IMR-90 (cell line): Measurements from ENCODE around the gene GP5. TPM values are rescaled to one million over a fixed set of nuclear protein-coding genes. Genes with fewer than 3 reads are reported as not detected.

Experiments used
- ATAC-seq: fragments of 200-7000 bp; cut with Tn5 transposase; 2 replicates; pipeline ENCODE4 v1.9.1; 2020; ENCODE audit warnings: low read depth, mild to moderate bottlenecking, moderate library complexity
- BruUV-seq: library from RNA; stranded (reverse); fragments of 400-500 nt; replicated peaks from 2 replicates; lab custom pipeline; 2021; lab: Mats Ljungman, UMichigan
- CTCF ChIA-PET: fragments of 300-600 bp; formaldehyde crosslinking; extraction: SDS; loops from one replicate; lab custom pipeline; 2021; ENCODE audit warnings: antibody characterized with exemption; lab: Yijun Ruan, JAX
- POLR2A ChIA-PET: fragments of 300-600 bp; sonication (Branson Sonifier 250); formaldehyde crosslinking; loops from one replicate; lab custom pipeline; 2022; ENCODE audit warnings: antibody characterized with exemption; ENCODE audit not compliant: unreplicated experiment; lab: Charles Lee
- DNase-seq: peaks from one replicate; pipeline ENCODE4 v3.0.0; 2013
- H2AFZ ChIP-seq: replicated peaks from 2 replicates; pipeline ENCODE3; 2013; ENCODE audit warnings: low read length, mild to moderate bottlenecking; ENCODE audit not compliant: poor library complexity
- H2AK5ac ChIP-seq: 2 replicates; pipeline ENCODE4 v1.6.1; 2013; ENCODE audit warnings: low read depth, low read length, inconsistent platforms
- H2AK9ac ChIP-seq: replicated peaks from 2 replicates; pipeline ENCODE3; 2013; ENCODE audit warnings: mild to moderate bottlenecking, low read depth, low read length, moderate library complexity; ENCODE audit not compliant: poor library complexity
- H2BK120ac ChIP-seq: 2 replicates; pipeline ENCODE4 v1.6.1; 2013; ENCODE audit warnings: low read depth, low read length, inconsistent platforms
- H2BK15ac ChIP-seq: 3 replicates; pipeline ENCODE4 v1.6.1; 2013; ENCODE audit warnings: low read depth, low read length, inconsistent platforms
- H2BK20ac ChIP-seq: 2 replicates; pipeline ENCODE4 v1.6.1; 2013; ENCODE audit warnings: low read depth, mild to moderate bottlenecking, inconsistent platforms, low read length, moderate library complexity
- H2BK5ac ChIP-seq: 2 replicates; pipeline ENCODE4 v1.6.1; 2013; ENCODE audit warnings: mild to moderate bottlenecking, low read depth, low read length, inconsistent platforms; ENCODE audit not compliant: poor library complexity, severe bottlenecking
- H3K14ac ChIP-seq: replicated peaks from 2 replicates; pipeline ENCODE4 v1.6.1; 2013; ENCODE audit warnings: low read depth, low read length, inconsistent platforms
- H3K18ac ChIP-seq: 2 replicates; pipeline ENCODE4 v1.6.1; 2013; ENCODE audit warnings: low read depth, low read length, control low read depth
- H3K23ac ChIP-seq: 2 replicates; pipeline ENCODE4 v1.6.1; 2013; ENCODE audit warnings: low read depth, low read length, inconsistent platforms
- H3K27ac ChIP-seq: 2 replicates; pipeline ENCODE4 v1.5.1; 2013; ENCODE audit warnings: mild to moderate bottlenecking, control low read depth, low read length; ENCODE audit not compliant: insufficient read depth
- H3K27me3 ChIP-seq: 2 replicates; pipeline ENCODE4 v1.6.1; 2013; ENCODE audit warnings: low read length; ENCODE audit not compliant: control insufficient read depth, insufficient read depth
- H3K36me3 ChIP-seq: 2 replicates; pipeline ENCODE4 v1.6.1; 2013; ENCODE audit warnings: low read length, mixed read lengths; ENCODE audit not compliant: control insufficient read depth, insufficient read depth
- H3K4ac ChIP-seq: 2 replicates; pipeline ENCODE4 v1.6.1; 2013; ENCODE audit warnings: low read depth, low read length, inconsistent platforms
- H3K4me1 ChIP-seq: 2 replicates; pipeline ENCODE4 v1.6.1; 2013; ENCODE audit warnings: low read length, mixed read lengths; ENCODE audit not compliant: control insufficient read depth, insufficient read depth
- H3K4me2 ChIP-seq: 2 replicates; pipeline ENCODE4 v1.6.1; 2013; ENCODE audit warnings: low read depth, mild to moderate bottlenecking, control low read depth, low read length, moderate library complexity
- H3K4me3 ChIP-seq: 2 replicates; pipeline ENCODE4 v1.5.1; 2013; ENCODE audit warnings: low read depth, mild to moderate bottlenecking, control low read depth, low read length, moderate library complexity; ENCODE audit not compliant: insufficient read depth
- H3K56ac ChIP-seq: 2 replicates; pipeline ENCODE4 v1.6.1; 2013; ENCODE audit warnings: low read length, inconsistent platforms; ENCODE audit not compliant: insufficient read depth; ENCODE audit errors: extremely low read depth
- H3K79me1 ChIP-seq, 2 experiments: 2 replicates each; pipeline ENCODE4 v1.6.1; 2013; ENCODE audit warnings: low read length in 2 of 2, inconsistent platforms in 1 of 2, low read depth in 1 of 2
- H3K9ac ChIP-seq: 2 replicates; pipeline ENCODE4 v1.6.1; 2013; ENCODE audit warnings: low read depth, low read length, control low read depth
- H3K9me1 ChIP-seq: 2 replicates; pipeline ENCODE4 v1.6.1; 2013; ENCODE audit warnings: low read length, inconsistent platforms; ENCODE audit not compliant: insufficient read depth
- H3K9me3 ChIP-seq: 2 replicates; pipeline ENCODE4 v1.6.1; 2013; ENCODE audit warnings: low read length; ENCODE audit not compliant: control insufficient read depth, insufficient read depth
- H4K20me1 ChIP-seq: 2 replicates; pipeline ENCODE4 v1.6.1; 2013; ENCODE audit warnings: low read length, inconsistent platforms; ENCODE audit not compliant: insufficient read depth
- H4K5ac ChIP-seq: 2 replicates; pipeline ENCODE4 v1.6.1; 2013; ENCODE audit warnings: mild to moderate bottlenecking, low read depth, low read length, control low read depth
- H4K8ac ChIP-seq, 2 experiments: 2 replicates each; pipeline ENCODE4 v1.6.1; 2013; ENCODE audit warnings: low read depth in 2 of 2, low read length in 2 of 2, control low read depth in 1 of 2, inconsistent platforms in 1 of 2
- H4K91ac ChIP-seq: 2 replicates; pipeline ENCODE4 v1.6.1; 2013; ENCODE audit warnings: low read depth, low read length, inconsistent platforms; ENCODE audit not compliant: insufficient read depth
- CEBPB ChIP-seq: IDR thresholded peaks from 2 replicates; pipeline ENCODE4 v1.6.1; 2012; ENCODE audit warnings: low read depth, low read length, improper control_type of control experiment
- NFE2L2 ChIP-seq: fragments of 150-350 bp; IDR thresholded peaks from 2 replicates; pipeline ENCODE4 v1.6.1; 2016; ENCODE audit warnings: low read depth, mild to moderate bottlenecking, low read length
- RFX5 ChIP-seq: IDR thresholded peaks from 2 replicates; pipeline ENCODE4 v1.8.0; 2012; ENCODE audit warnings: low read depth, mild to moderate bottlenecking, low read length, moderate library complexity
- WGBS, 2 experiments: methylation state at CpG; one replicate each; pipeline versions ENCODE4 v1.1.5 to v1.1.7; 2013; ENCODE audit warnings: missing lambda C conversion rate in 2 of 2; ENCODE audit not compliant: insufficient read length in 1 of 2; ENCODE audit errors: extremely low coverage in 2 of 2; 5-methylcytosine and 5-hydroxymethylcytosine counted together
- dilution Hi-C: fragments of 300-500 bp; cut with HindIII; formaldehyde crosslinking; loops from one replicate; pipeline ENCODE4 v1.14.3; 2018; ENCODE audit warnings: low sequenced_read_pairs; ENCODE audit not compliant: unreplicated experiment
- in situ Hi-C: fragments of 300-500 bp; cut with MboI; formaldehyde crosslinking; loops from 3 replicates; pipeline ENCODE4 v1.14.3; 2019; ENCODE audit warnings: low sequenced_read_pairs, inconsistent platforms, mixed read lengths
- intact Hi-C: fragments of 100-400 bp; cut with micrococcal nuclease; formaldehyde crosslinking; loops from 2 replicates; pipeline ENCODE4 v1.10.0; 2022
- polyA plus RNA-seq, 3 experiments: library from polyadenylated mRNA; depleted of rRNA; stranded (reverse); fragments of >200 nt; gene quantifications; 2 replicates each; pipeline ENCODE4 v1.2.3, GENCODE V29; 2012; ENCODE audit warnings: low replicate concordance in 1 of 3
- total RNA-seq: library from RNA; depleted of rRNA; stranded (reverse); fragments of >200 nt; gene quantifications from 2 replicates; pipeline ENCODE4 v1.2.3, GENCODE V29; 2012
- TF ChIP-seq, protein P1 (sequence below): fragments of 150-350 bp; IDR thresholded peaks from 2 replicates; pipeline ENCODE4 v1.6.1; 2016; ENCODE audit warnings: low read depth, mild to moderate bottlenecking, low read length, moderate library complexity, borderline replicate concordance

The GP5 gene
- total and polyA plus RNA-seq, 2 of the 4 experiments (the other 2 are of a cell fraction) = under 0.01 to 0.12 TPM

DNA sequence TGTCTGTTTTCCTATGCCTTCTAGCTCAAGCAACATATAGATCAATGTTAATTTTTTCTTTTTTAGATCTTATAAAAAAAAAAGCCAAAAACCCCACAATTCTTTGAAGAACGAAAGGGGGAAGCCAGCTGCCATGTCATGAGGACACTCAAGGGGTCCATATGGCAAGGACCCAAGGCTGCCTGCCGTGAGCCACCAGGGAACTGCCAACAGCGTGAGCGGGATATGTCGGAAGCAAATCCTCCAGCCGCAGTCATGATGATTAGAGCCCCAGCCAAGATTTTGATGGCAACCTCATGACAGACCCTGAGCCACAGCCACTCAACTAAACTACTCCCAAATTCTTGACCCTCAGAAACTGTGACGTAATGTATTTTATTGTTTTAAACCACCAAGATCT is 6.5 kb downstream of the GP5 start:
- in situ Hi-C loops = loop anchor here (5.0 kb wide), 1 partner anchor 40 kb away; the partner anchor contains the start of gene CPN2
- POLR2A ChIA-PET = no interaction called here

More for the DNA sequence above, 6.5 kb downstream of the GP5 start:
- intact Hi-C loops = no loop called here
- dilution Hi-C loops = no loop called here
- Histone ChIP-seq H2AK5ac (no peak overlapping the region), H3K36me3 (no peaks in the 10 kb centered on the region), H2AFZ (no peak overlapping the region), H3K9me3 (no peaks in the 10 kb centered on the region; the same call in none of the 2 replicates), H3K14ac (no peak overlapping the region), H4K5ac (no peak overlapping the region), H2BK120ac (no peak overlapping the region), H3K27me3 (peaks cover 22% of the 10 kb centered on the region), H2BK15ac (no peak overlapping the region), H3K9me1 (0 out of 2 replicates have a peak, but pooled peaks cover 3% of the 10 kb centered on the region), H2BK20ac (no peak overlapping the region), H4K20me1 (no peaks in the 10 kb centered on the region), H3K23ac (no peak overlapping the region), H2AK9ac (no peak overlapping the region), H3K4me1 (peaks cover 8% of the 10 kb centered on the region), H3K4me2 (no peak overlapping the region), H2BK5ac (no peak overlapping the region), H3K56ac (no peak overlapping the region), H3K27ac (no peak overlapping the region), H4K8ac (no peak overlapping the region), H3K79me1 (no peaks in the 10 kb centered on the region), H3K4ac (no peak overlapping the region), H3K4me3 (no peak overlapping the region), H4K91ac (no peak overlapping the region), H3K18ac (no peak overlapping the region), H3K9ac (no peak overlapping the region)
- TF ChIP-seq CEBPB (no peak), RFX5 (no peak), NFE2L2 (no peak)
- TF ChIP-seq, protein P1, sequence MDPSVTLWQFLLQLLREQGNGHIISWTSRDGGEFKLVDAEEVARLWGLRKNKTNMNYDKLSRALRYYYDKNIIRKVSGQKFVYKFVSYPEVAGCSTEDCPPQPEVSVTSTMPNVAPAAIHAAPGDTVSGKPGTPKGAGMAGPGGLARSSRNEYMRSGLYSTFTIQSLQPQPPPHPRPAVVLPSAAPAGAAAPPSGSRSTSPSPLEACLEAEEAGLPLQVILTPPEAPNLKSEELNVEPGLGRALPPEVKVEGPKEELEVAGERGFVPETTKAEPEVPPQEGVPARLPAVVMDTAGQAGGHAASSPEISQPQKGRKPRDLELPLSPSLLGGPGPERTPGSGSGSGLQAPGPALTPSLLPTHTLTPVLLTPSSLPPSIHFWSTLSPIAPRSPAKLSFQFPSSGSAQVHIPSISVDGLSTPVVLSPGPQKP = no peak
- DNase-seq (no peak), ATAC-seq (no peak)
- CTCF ChIA-PET = interaction anchor here (1.1 kb wide), 1 partner anchor 49 kb away, joined by 5 read pairs; no protein-coding TSS in a partner anchor
- BruUV-seq = no TSS peak
- 24% methylated on average over 3 of the region's 7 CpGs; no CpG with 5 or more reads in 1 of the 2 experiments for WGBS, 2 experiments
